Parathyroid adenoma (tissue), 2 donors: ENCODE results near the gene SYNPO2L.
"Not testable (repeated sequence)": the region's sequence is repeated elsewhere in the genome, so short reads cannot be mapped to it uniquely, and the experiment has no call there.

Experiments
- H2AFZ ChIP-seq: fragments of 300-600 bp; sonication (generic); one replicate; pipeline ENCODE4 v1.7.0; 2017; ENCODE audit warnings: antibody characterized with exemption, mild to moderate bottlenecking
- H3K27ac ChIP-seq: fragments of 300-600 bp; sonication (generic); one replicate; pipeline ENCODE4 v1.7.0; 2017
- H3K27me3 ChIP-seq: fragments of 300-600 bp; sonication (generic); one replicate; pipeline ENCODE4 v1.7.0; 2017; ENCODE audit warnings: low read length; ENCODE audit not compliant: control insufficient read depth, insufficient read depth
- H3K36me3 ChIP-seq: fragments of 300-600 bp; sonication (generic); one replicate; pipeline ENCODE4 v1.7.0; 2017; ENCODE audit warnings: low read length; ENCODE audit not compliant: control insufficient read depth, insufficient read depth
- H3K4me1 ChIP-seq: fragments of 300-600 bp; sonication (generic); one replicate; pipeline ENCODE4 v1.7.0; 2017; ENCODE audit warnings: control low read depth
- H3K4me2 ChIP-seq: fragments of 300-600 bp; sonication (generic); one replicate; pipeline ENCODE4 v1.7.0; 2017; ENCODE audit warnings: low read length
- H3K4me3 ChIP-seq: fragments of 300-600 bp; sonication (generic); one replicate; pipeline ENCODE4 v1.7.0; 2017; ENCODE audit warnings: low read depth, low read length
- H3K79me2 ChIP-seq: fragments of 300-600 bp; sonication (generic); one replicate; pipeline ENCODE4 v1.7.0; 2017; ENCODE audit warnings: control low read depth
- H3K9ac ChIP-seq: fragments of 300-600 bp; sonication (generic); one replicate; pipeline ENCODE4 v1.7.0; 2017; ENCODE audit warnings: mild to moderate bottlenecking
- H3K9me3 ChIP-seq: fragments of 300-600 bp; sonication (generic); one replicate; pipeline ENCODE4 v1.7.0; 2017; ENCODE audit warnings: low read length; ENCODE audit not compliant: control insufficient read depth
- TF ChIP-seq, protein P1 (sequence below): fragments of 300-600 bp; sonication (generic); IDR thresholded peaks from one replicate; pipeline ENCODE4 v1.7.0; 2017; ENCODE audit warnings: antibody characterized with exemption, mild to moderate bottlenecking
- donor health status: primary hyperparathyroidism.

Gene SYNPO2L, protein sequence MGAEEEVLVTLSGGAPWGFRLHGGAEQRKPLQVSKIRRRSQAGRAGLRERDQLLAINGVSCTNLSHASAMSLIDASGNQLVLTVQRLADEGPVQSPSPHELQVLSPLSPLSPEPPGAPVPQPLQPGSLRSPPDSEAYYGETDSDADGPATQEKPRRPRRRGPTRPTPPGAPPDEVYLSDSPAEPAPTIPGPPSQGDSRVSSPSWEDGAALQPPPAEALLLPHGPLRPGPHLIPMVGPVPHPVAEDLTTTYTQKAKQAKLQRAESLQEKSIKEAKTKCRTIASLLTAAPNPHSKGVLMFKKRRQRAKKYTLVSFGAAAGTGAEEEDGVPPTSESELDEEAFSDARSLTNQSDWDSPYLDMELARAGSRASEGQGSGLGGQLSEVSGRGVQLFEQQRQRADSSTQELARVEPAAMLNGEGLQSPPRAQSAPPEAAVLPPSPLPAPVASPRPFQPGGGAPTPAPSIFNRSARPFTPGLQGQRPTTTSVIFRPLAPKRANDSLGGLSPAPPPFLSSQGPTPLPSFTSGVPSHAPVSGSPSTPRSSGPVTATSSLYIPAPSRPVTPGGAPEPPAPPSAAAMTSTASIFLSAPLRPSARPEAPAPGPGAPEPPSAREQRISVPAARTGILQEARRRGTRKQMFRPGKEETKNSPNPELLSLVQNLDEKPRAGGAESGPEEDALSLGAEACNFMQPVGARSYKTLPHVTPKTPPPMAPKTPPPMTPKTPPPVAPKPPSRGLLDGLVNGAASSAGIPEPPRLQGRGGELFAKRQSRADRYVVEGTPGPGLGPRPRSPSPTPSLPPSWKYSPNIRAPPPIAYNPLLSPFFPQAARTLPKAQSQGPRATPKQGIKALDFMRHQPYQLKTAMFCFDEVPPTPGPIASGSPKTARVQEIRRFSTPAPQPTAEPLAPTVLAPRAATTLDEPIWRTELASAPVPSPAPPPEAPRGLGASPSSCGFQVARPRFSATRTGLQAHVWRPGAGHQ

GRCh38 chr10:73655990-73656298 lies at the start of gene SYNPO2L:
Gene SYNPO2L (minus strand): TSS chr10:73656029. CDS start chr10:73655922, 107 bp downstream.
- no peak within 1 kb of the TSS for H3K27ac ChIP-seq
- TF ChIP-seq, protein P1, sequence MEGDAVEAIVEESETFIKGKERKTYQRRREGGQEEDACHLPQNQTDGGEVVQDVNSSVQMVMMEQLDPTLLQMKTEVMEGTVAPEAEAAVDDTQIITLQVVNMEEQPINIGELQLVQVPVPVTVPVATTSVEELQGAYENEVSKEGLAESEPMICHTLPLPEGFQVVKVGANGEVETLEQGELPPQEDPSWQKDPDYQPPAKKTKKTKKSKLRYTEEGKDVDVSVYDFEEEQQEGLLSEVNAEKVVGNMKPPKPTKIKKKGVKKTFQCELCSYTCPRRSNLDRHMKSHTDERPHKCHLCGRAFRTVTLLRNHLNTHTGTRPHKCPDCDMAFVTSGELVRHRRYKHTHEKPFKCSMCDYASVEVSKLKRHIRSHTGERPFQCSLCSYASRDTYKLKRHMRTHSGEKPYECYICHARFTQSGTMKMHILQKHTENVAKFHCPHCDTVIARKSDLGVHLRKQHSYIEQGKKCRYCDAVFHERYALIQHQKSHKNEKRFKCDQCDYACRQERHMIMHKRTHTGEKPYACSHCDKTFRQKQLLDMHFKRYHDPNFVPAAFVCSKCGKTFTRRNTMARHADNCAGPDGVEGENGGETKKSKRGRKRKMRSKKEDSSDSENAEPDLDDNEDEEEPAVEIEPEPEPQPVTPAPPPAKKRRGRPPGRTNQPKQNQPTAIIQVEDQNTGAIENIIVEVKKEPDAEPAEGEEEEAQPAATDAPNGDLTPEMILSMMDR = no peak
- H2AFZ ChIP-seq = no peak within 1 kb of the TSS
- H3K4me2 ChIP-seq = no peak within 1 kb of the TSS
- H3K9ac ChIP-seq = no peak within 1 kb of the TSS
- H3K4me1 ChIP-seq = no peaks in the 10 kb centered on the region
- H3K4me3 ChIP-seq = no peak within 1 kb of the TSS
- no peaks in the 10 kb centered on the region for H3K79me2 ChIP-seq
- no peaks in the 10 kb centered on the region for H3K27me3 ChIP-seq
- no peaks in the 10 kb centered on the region for H3K36me3 ChIP-seq
- H3K9me3 ChIP-seq = no peaks in the 10 kb centered on the region

DNA sequence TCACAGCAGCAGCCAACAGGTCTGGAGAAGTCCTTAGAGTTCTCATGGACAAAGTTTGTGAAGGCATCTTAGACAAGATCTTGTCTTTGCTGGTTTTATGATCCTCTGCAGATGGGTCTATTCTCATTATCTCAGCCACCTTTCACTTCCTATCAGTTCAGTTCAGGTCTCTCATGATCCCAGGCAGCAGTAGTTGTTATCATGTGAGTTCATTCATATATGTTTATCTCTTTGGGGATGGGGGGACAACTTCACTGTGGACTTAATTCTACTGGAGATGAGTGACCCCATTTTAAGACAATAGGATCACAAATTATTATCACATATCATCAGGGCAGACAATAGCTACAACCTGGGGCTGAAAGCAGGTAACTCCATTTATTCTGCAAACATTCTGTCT lies 48.1 kb upstream of the SYNPO2L start:
- not testable (repeated sequence) for H3K4me1 ChIP-seq, H3K79me2 ChIP-seq, H3K4me2 ChIP-seq, H3K4me3 ChIP-seq, H3K27me3 ChIP-seq, H3K9ac ChIP-seq, H3K9me3 ChIP-seq, H3K36me3 ChIP-seq, H3K27ac ChIP-seq, H2AFZ ChIP-seq

- H3K4me1 ChIP-seq, H3K4me3 ChIP-seq, H3K27ac ChIP-seq, H3K9ac ChIP-seq, H2AFZ ChIP-seq, H3K36me3 ChIP-seq, H3K9me3 ChIP-seq, H3K79me2 ChIP-seq, H3K27me3 ChIP-seq, H3K4me2 ChIP-seq: not testable (repeated sequence)
Measured at GRCh38 chr10:73698819-73699218, 43.0 kb upstream of the SYNPO2L start.

- not testable (repeated sequence) for H3K4me2 ChIP-seq, H3K27ac ChIP-seq, H3K9ac ChIP-seq, H3K36me3 ChIP-seq, H3K79me2 ChIP-seq, H3K4me1 ChIP-seq, H3K4me3 ChIP-seq, H3K27me3 ChIP-seq, H2AFZ ChIP-seq, H3K9me3 ChIP-seq
Measured at GRCh38 chr10:73697675-73698159, 41.9 kb upstream of the SYNPO2L start, which contains the start of gene AGAP5. Gene AGAP5 (minus strand): TSS chr10:73698109. CDS start chr10:73697755, 354 bp downstream.

- not testable (repeated sequence) for H3K36me3 ChIP-seq, H3K27ac ChIP-seq, H3K4me2 ChIP-seq, H3K9ac ChIP-seq, H2AFZ ChIP-seq, H3K79me2 ChIP-seq, H3K4me1 ChIP-seq, H3K27me3 ChIP-seq, H3K4me3 ChIP-seq, H3K9me3 ChIP-seq
Measured at GRCh38 chr10:73695302-73695701, 39.5 kb upstream of the SYNPO2L start.

GRCh38 chr10:73690755-73691154 lies 34.9 kb upstream of the SYNPO2L start:
- not testable (repeated sequence) for H3K4me1 ChIP-seq, H3K79me2 ChIP-seq, H2AFZ ChIP-seq, H3K4me2 ChIP-seq, H3K36me3 ChIP-seq, H3K27ac ChIP-seq, H3K4me3 ChIP-seq, H3K9me3 ChIP-seq, H3K9ac ChIP-seq, H3K27me3 ChIP-seq

DNA sequence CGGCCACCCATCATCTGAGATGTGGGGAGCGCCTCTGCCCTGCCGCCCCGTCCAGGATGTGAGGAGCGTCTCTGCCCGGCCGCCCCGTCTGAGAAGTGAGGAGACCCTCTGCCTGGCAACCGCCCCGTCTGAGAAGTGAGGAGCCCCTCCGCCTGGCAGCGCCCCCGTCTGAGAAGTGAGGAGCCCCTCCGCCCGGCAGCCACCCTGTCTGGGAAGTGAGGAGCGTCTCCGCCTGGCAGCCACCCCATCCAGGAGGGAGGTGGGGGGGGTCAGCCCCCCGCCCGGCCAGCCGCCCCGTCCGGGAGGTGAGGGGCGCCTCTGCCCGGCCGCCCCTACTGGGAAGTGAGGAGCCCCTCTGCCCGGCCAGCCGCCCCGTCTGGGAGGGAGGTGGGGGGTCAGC lies 33.8 kb upstream of the SYNPO2L start:
- not testable (repeated sequence) for H3K27me3 ChIP-seq, H3K79me2 ChIP-seq, H3K27ac ChIP-seq, H3K36me3 ChIP-seq, H2AFZ ChIP-seq, H3K9me3 ChIP-seq, H3K4me2 ChIP-seq, H3K9ac ChIP-seq, H3K4me1 ChIP-seq, H3K4me3 ChIP-seq

GRCh38 chr10:73687641-73688040 lies 31.8 kb upstream of the SYNPO2L start:
- not testable (repeated sequence) for H3K4me1 ChIP-seq, H3K4me3 ChIP-seq, H3K79me2 ChIP-seq, H3K9me3 ChIP-seq, H2AFZ ChIP-seq, H3K9ac ChIP-seq, H3K27me3 ChIP-seq, H3K36me3 ChIP-seq, H3K4me2 ChIP-seq, H3K27ac ChIP-seq

DNA sequence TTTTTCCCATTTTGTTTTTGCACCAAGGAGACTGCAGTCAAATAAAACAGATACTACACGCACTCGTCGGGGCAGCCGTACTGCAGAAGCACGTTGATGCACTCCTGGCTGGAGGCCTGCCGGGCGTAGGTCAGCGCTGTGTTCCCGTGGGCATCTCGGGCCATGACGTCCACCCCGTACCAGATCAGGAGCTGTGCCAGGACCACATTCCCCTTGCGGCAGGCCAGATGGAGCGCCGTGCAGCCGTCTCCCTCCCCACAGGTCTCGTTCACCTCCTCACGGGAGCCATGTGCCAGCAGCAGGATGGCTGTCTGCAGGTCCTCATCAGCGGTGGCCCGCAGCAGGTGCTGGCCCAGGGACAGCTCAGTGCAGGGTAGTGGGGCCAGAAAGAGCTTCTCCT lies 18.7 kb upstream of the SYNPO2L start:
- not testable (repeated sequence) for H3K4me2 ChIP-seq, H3K27me3 ChIP-seq, H3K4me3 ChIP-seq, H3K36me3 ChIP-seq, H3K9me3 ChIP-seq, H3K9ac ChIP-seq, H2AFZ ChIP-seq, H3K27ac ChIP-seq, H3K79me2 ChIP-seq, H3K4me1 ChIP-seq

GRCh38 chr10:73668378-73668777 lies 12.5 kb upstream of the SYNPO2L start:
- H2AFZ ChIP-seq, H3K79me2 ChIP-seq, H3K4me2 ChIP-seq, H3K9me3 ChIP-seq, H3K9ac ChIP-seq, H3K4me1 ChIP-seq, H3K4me3 ChIP-seq, H3K36me3 ChIP-seq, H3K27ac ChIP-seq, H3K27me3 ChIP-seq: not testable (repeated sequence)
